Measurements from ENCODE around the gene CAB39. TPM values are rescaled to one million over a fixed set of nuclear protein-coding genes. Genes with fewer than 3 reads are reported as not detected.

Gene CAB39
- total RNA-seq, 4 donors from 2014 or later = 67.3 to 137 (median 123) TPM

DNA sequence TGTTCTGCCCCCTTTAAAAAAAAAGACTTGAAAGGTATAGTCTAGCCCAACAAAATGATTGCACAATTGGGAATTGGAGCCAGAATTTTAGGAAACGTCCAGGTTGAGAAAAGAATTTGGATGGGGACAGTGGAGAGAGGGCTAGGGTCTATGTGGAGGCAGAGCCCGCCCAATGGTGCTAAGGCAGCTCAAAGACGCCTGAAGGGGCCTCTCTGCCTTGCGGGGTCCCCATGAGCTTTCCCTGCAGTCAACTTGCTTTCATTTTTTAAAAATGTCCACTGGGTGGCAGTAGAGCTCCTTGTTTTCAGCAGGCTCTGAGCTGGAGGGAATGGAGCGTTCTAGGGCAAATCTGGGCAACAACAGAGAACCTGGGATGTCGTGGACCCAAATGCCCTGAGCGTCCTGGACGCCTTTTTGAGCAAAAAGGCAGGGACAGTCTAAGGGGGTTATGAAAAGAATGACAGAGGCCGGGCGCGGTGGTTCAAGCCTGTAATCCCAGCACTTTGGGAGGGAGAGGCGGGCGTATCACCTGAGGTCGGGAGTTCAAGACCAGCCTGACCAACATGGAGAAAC is 111.8 kb downstream of the CAB39 start:
- DNase-seq = peak; percentile 45
- intact Hi-C loops (cut with DNase I; ENCODE audit: low total_unique reads) = no loop called here
- TF ChIP-seq, protein P1, sequence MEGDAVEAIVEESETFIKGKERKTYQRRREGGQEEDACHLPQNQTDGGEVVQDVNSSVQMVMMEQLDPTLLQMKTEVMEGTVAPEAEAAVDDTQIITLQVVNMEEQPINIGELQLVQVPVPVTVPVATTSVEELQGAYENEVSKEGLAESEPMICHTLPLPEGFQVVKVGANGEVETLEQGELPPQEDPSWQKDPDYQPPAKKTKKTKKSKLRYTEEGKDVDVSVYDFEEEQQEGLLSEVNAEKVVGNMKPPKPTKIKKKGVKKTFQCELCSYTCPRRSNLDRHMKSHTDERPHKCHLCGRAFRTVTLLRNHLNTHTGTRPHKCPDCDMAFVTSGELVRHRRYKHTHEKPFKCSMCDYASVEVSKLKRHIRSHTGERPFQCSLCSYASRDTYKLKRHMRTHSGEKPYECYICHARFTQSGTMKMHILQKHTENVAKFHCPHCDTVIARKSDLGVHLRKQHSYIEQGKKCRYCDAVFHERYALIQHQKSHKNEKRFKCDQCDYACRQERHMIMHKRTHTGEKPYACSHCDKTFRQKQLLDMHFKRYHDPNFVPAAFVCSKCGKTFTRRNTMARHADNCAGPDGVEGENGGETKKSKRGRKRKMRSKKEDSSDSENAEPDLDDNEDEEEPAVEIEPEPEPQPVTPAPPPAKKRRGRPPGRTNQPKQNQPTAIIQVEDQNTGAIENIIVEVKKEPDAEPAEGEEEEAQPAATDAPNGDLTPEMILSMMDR (IDR thresholded peaks at IDR 0.05) = peak; percentile 64 to 80 (median 76)
- no peak for TF ChIP-seq POLR2AphosphoS5 (IDR thresholded peaks at IDR 0.05)
- in situ Hi-C loops (cut with MboI; ENCODE audit: low pct_ligation_motif_present in 1 of 4, low pct_unique_long_range_greater_than_20kb in 1 of 4, low sequenced_read_pairs in 3 of 4) = loop anchor here in 2 of 4 donors (10.0 to 25.0 kb wide), 3 partner anchors 112 to 613 kb away; partner anchors contain the start of gene CAB39 (in 1 of the 2)
- Histone ChIP-seq H3K36me3 (no peaks in the 10 kb centered on the region), H3K4me1 (peaks cover 0 to 16% (median 12%) of the 10 kb centered on the region in 4 donors), H3K27me3 (peaks cover 35% of the 10 kb centered on the region), H3K9me3 (no peaks in the 10 kb centered on the region), H3K4me3 (peak overlapping the region in 2 of 4 donors; percentile 17 to 23), H3K27ac (no peak overlapping the region)
- WGBS, 2 donors (ENCODE audit: low coverage in 1 of 2) = 0 to 23% methylated on average over 1 to 14 of the region's 14 CpGs

DNA sequence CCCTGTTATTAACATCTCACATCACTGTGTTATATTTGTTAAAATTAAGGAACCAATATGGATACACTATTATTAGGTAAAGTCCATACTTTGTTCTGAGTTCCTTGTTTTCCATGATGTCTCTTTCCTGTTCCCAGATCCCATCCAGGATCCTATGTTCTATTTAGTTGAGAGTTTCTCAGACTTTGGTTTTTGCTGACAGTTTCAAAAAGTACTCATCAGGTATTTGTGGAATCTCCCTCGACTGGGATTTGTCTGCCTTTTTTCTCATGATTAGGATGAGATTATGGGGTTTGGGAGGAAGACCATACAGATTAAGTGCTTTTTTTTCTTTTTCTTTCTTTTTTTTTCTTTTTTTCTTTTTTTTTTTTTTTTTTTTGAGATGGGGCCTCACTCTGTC is 112.7 kb downstream of the CAB39 start:
- H3K4me1 ChIP-seq = peaks cover 0 to 16% (median 12%) of the 10 kb centered on the region in 4 donors
- 71 to 73% methylated on average over 1 of the region's 1 CpG for WGBS, 2 donors (ENCODE audit: low coverage in 1 of 2)
- no peak overlapping the region for H3K4me3 ChIP-seq
- intact Hi-C loops (cut with DNase I; ENCODE audit: low total_unique reads) (no loop called here), in situ Hi-C loops (cut with MboI; ENCODE audit: low pct_ligation_motif_present in 1 of 4, low pct_unique_long_range_greater_than_20kb in 1 of 4, low sequenced_read_pairs in 3 of 4) (loop anchor here in 3 of 4 donors (10.0 to 25.0 kb wide), 2 partner anchors 159 to 612 kb away; no protein-coding TSS in a partner anchor)
- DNase-seq = no peak
- TF ChIP-seq POLR2A (IDR thresholded peaks at IDR 0.05) = no peak
- TF ChIP-seq, protein P1 (IDR thresholded peaks at IDR 0.05) = no peak
- TF ChIP-seq POLR2AphosphoS5 (IDR thresholded peaks at IDR 0.05) = no peak
- TF ChIP-seq EP300 (IDR thresholded peaks at IDR 0.05; ENCODE audit: low read depth) = no peak
- H3K27me3 ChIP-seq = peaks cover 35% of the 10 kb centered on the region
- H3K36me3 ChIP-seq = no peaks in the 10 kb centered on the region
- no peak overlapping the region for H3K27ac ChIP-seq
- no peaks in the 10 kb centered on the region for H3K9me3 ChIP-seq

DNA sequence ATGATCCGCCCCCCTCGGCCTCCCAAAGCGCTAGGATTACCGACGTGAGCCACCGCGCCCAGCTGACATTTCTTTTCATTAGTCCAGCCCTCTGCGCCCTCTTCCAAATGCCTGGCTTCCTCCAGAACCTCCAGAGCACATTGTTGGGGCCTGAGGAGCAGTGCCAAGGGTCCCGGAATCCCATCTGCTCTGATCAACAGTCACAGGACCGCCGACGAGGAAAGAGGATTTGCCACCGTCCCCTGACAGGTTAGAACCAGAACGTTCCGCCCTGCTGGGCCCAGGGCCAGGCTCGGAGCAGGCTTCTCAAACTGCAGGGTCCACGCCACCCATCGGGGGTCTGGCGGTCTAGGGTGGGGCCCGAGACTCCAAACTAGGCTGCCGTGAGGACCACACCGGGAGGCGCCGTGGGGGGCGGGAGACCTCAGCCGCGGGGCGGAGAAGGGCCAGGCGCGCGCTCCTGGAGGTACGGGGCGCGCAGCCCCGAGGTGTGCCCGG is 115.2 kb downstream of the CAB39 start:
- H3K36me3 ChIP-seq = no peaks in the 10 kb centered on the region
- TF ChIP-seq POLR2AphosphoS5 (IDR thresholded peaks at IDR 0.05) = no peak
- no peak for TF ChIP-seq EP300 (IDR thresholded peaks at IDR 0.05; ENCODE audit: low read depth)
- TF ChIP-seq POLR2A (IDR thresholded peaks at IDR 0.05) = no peak
- TF ChIP-seq, protein P1 (IDR thresholded peaks at IDR 0.05) = no peak
- H3K9me3 ChIP-seq = no peaks in the 10 kb centered on the region
- peak overlapping the region in 3 of 4 donors; percentile 21 to 43 (median 39) for H3K4me3 ChIP-seq
- in situ Hi-C loops (cut with MboI; ENCODE audit: low pct_ligation_motif_present in 1 of 4, low pct_unique_long_range_greater_than_20kb in 1 of 4, low sequenced_read_pairs in 3 of 4) (loop anchor here in 3 of 4 donors (10.0 to 25.0 kb wide), 2 partner anchors 157 to 609 kb away; no protein-coding TSS in a partner anchor), intact Hi-C loops (cut with DNase I; ENCODE audit: low total_unique reads) (no loop called here)
- no peak overlapping the region for H3K27ac ChIP-seq
- no peak for DNase-seq
- peaks cover 35% of the 10 kb centered on the region for H3K27me3 ChIP-seq
- H3K4me1 ChIP-seq = peaks cover 0 to 16% (median 12%) of the 10 kb centered on the region in 4 donors
- WGBS, 2 donors (ENCODE audit: low coverage in 1 of 2) = 38 to 75% methylated on average over 4 to 35 of the region's 36 CpGs

DNA sequence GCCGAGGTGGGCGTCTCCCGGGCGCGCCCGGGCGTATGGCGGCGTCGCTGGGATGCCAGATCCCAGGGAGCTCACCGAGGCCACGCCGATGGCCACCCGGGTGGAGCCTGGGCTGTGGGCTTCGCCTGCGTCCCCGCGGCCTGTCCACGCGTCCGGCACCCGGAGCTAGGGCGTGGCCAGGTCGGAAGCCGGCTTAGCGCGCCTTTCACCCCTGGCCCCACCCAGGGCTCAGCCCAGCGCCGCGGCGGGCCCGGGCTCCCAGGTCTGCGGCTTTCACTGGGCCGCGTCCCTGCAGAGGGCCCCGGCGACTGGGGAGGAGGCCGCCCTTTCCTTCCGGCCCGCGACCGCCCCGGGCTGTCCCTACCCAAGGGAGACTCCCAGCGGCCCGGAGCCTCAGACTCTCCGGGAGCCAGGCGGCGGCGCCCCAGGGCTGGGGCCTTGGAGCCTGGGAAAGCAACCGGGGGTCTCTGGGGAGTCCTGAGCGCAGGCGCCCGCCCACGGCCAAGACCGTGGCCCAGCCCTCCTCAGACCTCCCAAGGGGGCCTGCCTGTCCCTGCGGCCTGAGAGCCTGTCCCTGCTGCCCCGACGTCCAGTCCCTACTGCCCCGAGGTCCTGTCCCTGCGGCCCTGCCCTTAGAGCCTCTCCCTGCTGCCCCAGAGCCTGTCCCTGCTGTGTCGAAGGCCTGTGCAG is 115.8 kb downstream of the CAB39 start:
- H3K4me3 ChIP-seq = peak overlapping the region; percentile 6 to 43 (median 30)
- DNase-seq = peak; percentile 57
- peaks cover 35% of the 10 kb centered on the region for H3K27me3 ChIP-seq
- TF ChIP-seq, protein P1 (IDR thresholded peaks at IDR 0.05) = no peak
- TF ChIP-seq POLR2A (IDR thresholded peaks at IDR 0.05) = no peak
- no peak for TF ChIP-seq POLR2AphosphoS5 (IDR thresholded peaks at IDR 0.05)
- no peak for TF ChIP-seq EP300 (IDR thresholded peaks at IDR 0.05; ENCODE audit: low read depth)
- in situ Hi-C loops (cut with MboI; ENCODE audit: low pct_ligation_motif_present in 1 of 4, low pct_unique_long_range_greater_than_20kb in 1 of 4, low sequenced_read_pairs in 3 of 4) = loop anchor here in 3 of 4 donors (10.0 to 25.0 kb wide), 2 partner anchors 156 to 609 kb away; no protein-coding TSS in a partner anchor
- intact Hi-C loops (cut with DNase I; ENCODE audit: low total_unique reads) = no loop called here
- H3K36me3 ChIP-seq = no peaks in the 10 kb centered on the region
- no peak overlapping the region for H3K27ac ChIP-seq
- H3K4me1 ChIP-seq = peaks cover 0 to 16% (median 12%) of the 10 kb centered on the region in 4 donors
- no peaks in the 10 kb centered on the region for H3K9me3 ChIP-seq
- WGBS, 2 donors (ENCODE audit: low coverage in 1 of 2) = 23% methylated on average over 43 of the region's 61 CpGs; no CpG with 5 or more reads in 1 of the 2 donors
